HG03103 (cell line): ENCODE results near the gene NAT8.
"Not testable (repeated sequence)": the region's sequence is repeated elsewhere in the genome, so short reads cannot be mapped to it uniquely, and the experiment has no call there.

Source experiments
- ATAC-seq: cut with Tn5 transposase; IDR thresholded peaks from one replicate; pipeline ENCODE4 v1.9.1; 2021; ENCODE audit warnings: low read depth; ENCODE audit not compliant: unreplicated experiment

NAT8 gene

GRCh38 chr2:73642338-73643018 is at the start of gene NAT8:
Gene NAT8 (minus strand): TSS chr2:73642422. CDS start chr2:73641628, 794 bp downstream.
- ATAC-seq, result no peak

GRCh38 chr2:73690372-73691088 is 48.3 kb upstream of the NAT8 start:
- ATAC-seq, result peak; percentile 68

- not testable (repeated sequence) for ATAC-seq
Measured at GRCh38 chr2:73688494-73688893, 46.3 kb upstream of the NAT8 start.

GRCh38 chr2:73685764-73686438 is 43.7 kb upstream of the NAT8 start:
- no peak for ATAC-seq

GRCh38 chr2:73684905-73685304 is 42.7 kb upstream of the NAT8 start:
- not testable (repeated sequence) for ATAC-seq

GRCh38 chr2:73684325-73684724 is 42.1 kb upstream of the NAT8 start:
- ATAC-seq, result not testable (repeated sequence)

- not testable (repeated sequence) for ATAC-seq
Measured at GRCh38 chr2:73679951-73680571, 37.8 kb upstream of the NAT8 start.

GRCh38 chr2:73679237-73679636 is 37.0 kb upstream of the NAT8 start:
- not testable (repeated sequence) for ATAC-seq

- ATAC-seq, result not testable (repeated sequence)
Measured at GRCh38 chr2:73678008-73678407, 35.8 kb upstream of the NAT8 start.

GRCh38 chr2:73676211-73676610 is 34.0 kb upstream of the NAT8 start:
- not testable (repeated sequence) for ATAC-seq

GRCh38 chr2:73674696-73675157 is 32.5 kb upstream of the NAT8 start:
- not testable (repeated sequence) for ATAC-seq

GRCh38 chr2:73669976-73670375 is 27.8 kb upstream of the NAT8 start:
- ATAC-seq, result not testable (repeated sequence)

- ATAC-seq, result not testable (repeated sequence)
Measured at GRCh38 chr2:73667239-73667638, 25.0 kb upstream of the NAT8 start.

- no peak for ATAC-seq
Measured at GRCh38 chr2:73654175-73654574, 12.0 kb upstream of the NAT8 start.

GRCh38 chr2:73652348-73652747 is 10.1 kb upstream of the NAT8 start:
- no peak for ATAC-seq

- ATAC-seq, result no peak
Measured at GRCh38 chr2:73651591-73652230, 9.5 kb upstream of the NAT8 start.

GRCh38 chr2:73647690-73648089 is 5.5 kb upstream of the NAT8 start:
- ATAC-seq, result not testable (repeated sequence)

- no peak for ATAC-seq
Measured at GRCh38 chr2:73641767-73642062, 507 bp downstream of the NAT8 start.

GRCh38 chr2:73640946-73641766 is 1.1 kb downstream of the NAT8 start:
- no peak for ATAC-seq

- no peak for ATAC-seq
Measured at GRCh38 chr2:73640511-73640911, 1.7 kb downstream of the NAT8 start.
